Activated T-helper 9 cell treated with anti-CD3 and anti-CD28 coated beads, Interleukin-2, amount 50 U/mL, for 16 hours (primary cell): ENCODE data around the gene VAPA.

ENCODE experiments used
- DNase-seq: peaks from one replicate; pipeline ENCODE4 v3.0.0-alpha.2; 2020; ENCODE audit warnings: low read depth

VAPA gene

GRCh38 chr18:9913526-9914333 is at the start of gene VAPA:
Gene VAPA, plus strand, starts transcription at chr18:9914016. Its CDS starts 241 bp downstream, at chr18:9914257.
- peak; percentile 93 for DNase-seq

GRCh38 chr18:9865764-9866490 is 47.9 kb upstream of the VAPA start:
- no peak for DNase-seq

- no peak for DNase-seq
Measured at GRCh38 chr18:9866627-9867026, 47.2 kb upstream of the VAPA start.

- no peak for DNase-seq
Measured at GRCh38 chr18:9867071-9867594, 46.7 kb upstream of the VAPA start.

- DNase-seq: no peak
Measured at GRCh38 chr18:9868857-9869714, 44.7 kb upstream of the VAPA start.

- no peak for DNase-seq
Measured at GRCh38 chr18:9869715-9870430, 43.9 kb upstream of the VAPA start.

- no peak for DNase-seq
Measured at GRCh38 chr18:9870431-9871008, 43.3 kb upstream of the VAPA start.

GRCh38 chr18:9871244-9871746 is 42.5 kb upstream of the VAPA start:
- no peak for DNase-seq

GRCh38 chr18:9872823-9873222 is 41.0 kb upstream of the VAPA start:
- DNase-seq: no peak

- DNase-seq: no peak
Measured at GRCh38 chr18:9874728-9875127, 39.1 kb upstream of the VAPA start.

- DNase-seq: no peak
Measured at GRCh38 chr18:9876212-9876866, 37.5 kb upstream of the VAPA start.

- DNase-seq: no peak
Measured at GRCh38 chr18:9876867-9877654, 36.8 kb upstream of the VAPA start.

GRCh38 chr18:9877655-9878014 is 36.2 kb upstream of the VAPA start:
- no peak for DNase-seq

- DNase-seq: no peak
Measured at GRCh38 chr18:9878095-9878494, 35.7 kb upstream of the VAPA start.

GRCh38 chr18:9878783-9879242 is 35.0 kb upstream of the VAPA start:
- DNase-seq: no peak

GRCh38 chr18:9884090-9884489 is 29.7 kb upstream of the VAPA start:
- no peak for DNase-seq

GRCh38 chr18:9884532-9885140 is 29.2 kb upstream of the VAPA start:
- no peak for DNase-seq

- DNase-seq: no peak
Measured at GRCh38 chr18:9885170-9886004, 28.4 kb upstream of the VAPA start, which contains the start of gene TXNDC2. Gene TXNDC2, plus strand, starts transcription at chr18:9885973. Its CDS starts 708 bp downstream, at chr18:9886681.
